Measurements from ENCODE around the gene LYPD6B.

DNA sequence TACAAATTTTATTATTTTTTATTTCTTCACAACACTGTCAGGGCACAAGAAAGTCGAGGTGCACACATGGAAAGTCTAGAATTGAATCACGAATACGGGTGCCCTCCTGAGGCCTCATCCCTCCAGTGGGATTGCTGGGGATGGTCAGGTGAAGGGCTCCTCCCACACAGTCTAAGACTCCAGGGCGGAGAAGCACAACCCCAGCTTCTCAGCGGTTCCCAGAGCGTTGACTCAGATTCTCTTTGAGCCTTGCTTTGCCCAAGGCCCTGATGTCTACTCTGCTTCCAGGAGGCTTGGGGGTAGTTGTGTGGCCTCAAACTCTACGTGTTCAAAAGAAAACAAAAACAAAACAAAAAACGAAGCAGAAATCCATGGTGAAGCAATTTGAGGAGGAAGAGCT lies 108.4 kb downstream of the LYPD6B start:
- TF ChIP-seq, protein P1, sequence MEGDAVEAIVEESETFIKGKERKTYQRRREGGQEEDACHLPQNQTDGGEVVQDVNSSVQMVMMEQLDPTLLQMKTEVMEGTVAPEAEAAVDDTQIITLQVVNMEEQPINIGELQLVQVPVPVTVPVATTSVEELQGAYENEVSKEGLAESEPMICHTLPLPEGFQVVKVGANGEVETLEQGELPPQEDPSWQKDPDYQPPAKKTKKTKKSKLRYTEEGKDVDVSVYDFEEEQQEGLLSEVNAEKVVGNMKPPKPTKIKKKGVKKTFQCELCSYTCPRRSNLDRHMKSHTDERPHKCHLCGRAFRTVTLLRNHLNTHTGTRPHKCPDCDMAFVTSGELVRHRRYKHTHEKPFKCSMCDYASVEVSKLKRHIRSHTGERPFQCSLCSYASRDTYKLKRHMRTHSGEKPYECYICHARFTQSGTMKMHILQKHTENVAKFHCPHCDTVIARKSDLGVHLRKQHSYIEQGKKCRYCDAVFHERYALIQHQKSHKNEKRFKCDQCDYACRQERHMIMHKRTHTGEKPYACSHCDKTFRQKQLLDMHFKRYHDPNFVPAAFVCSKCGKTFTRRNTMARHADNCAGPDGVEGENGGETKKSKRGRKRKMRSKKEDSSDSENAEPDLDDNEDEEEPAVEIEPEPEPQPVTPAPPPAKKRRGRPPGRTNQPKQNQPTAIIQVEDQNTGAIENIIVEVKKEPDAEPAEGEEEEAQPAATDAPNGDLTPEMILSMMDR (IDR thresholded peaks at IDR 0.05), result no peak
- TF ChIP-seq POLR2A (IDR thresholded peaks at IDR 0.05), result no peak

Data from body of pancreas (tissue), 4 donors.